Hepatocyte (in vitro differentiated cells): ENCODE measurements around the gene HS2ST1. TPM values are rescaled to one million over a fixed set of nuclear protein-coding genes. Genes with fewer than 3 reads are reported as not detected.

Experiments used
- DNase-seq: peaks from one replicate; pipeline ENCODE4 v3.0.0-alpha.2; 2016; ENCODE audit warnings: low spot score
- H2AFZ ChIP-seq: fragments of 200-600 bp; sonication (generic); 2 replicates; pipeline ENCODE4 v1.6.0; 2016; ENCODE audit warnings: antibody characterized with exemption, mild to moderate bottlenecking
- H3K27ac ChIP-seq: fragments of 200-600 bp; sonication (generic); 2 replicates; pipeline ENCODE4 v1.5.1; 2016; ENCODE audit warnings: mild to moderate bottlenecking
- H3K27me3 ChIP-seq: fragments of 200-600 bp; sonication (generic); 2 replicates; pipeline ENCODE4 v1.6.1; 2016
- H3K36me3 ChIP-seq: fragments of 200-600 bp; sonication (generic); replicated peaks from 2 replicates; pipeline ENCODE4 v1.5.1; 2016; ENCODE audit warnings: low read depth; ENCODE audit not compliant: insufficient read depth
- H3K4me1 ChIP-seq: fragments of 200-600 bp; sonication (generic); 2 replicates; pipeline ENCODE4 v1.5.1; 2016; ENCODE audit warnings: mild to moderate bottlenecking, moderate library complexity; ENCODE audit not compliant: insufficient read depth
- H3K4me2 ChIP-seq: fragments of 200-600 bp; sonication (generic); 2 replicates; pipeline ENCODE4 v1.6.0; 2016
- H3K4me3 ChIP-seq: fragments of 200-600 bp; sonication (generic); 2 replicates; pipeline ENCODE4 v1.5.1; 2016; ENCODE audit warnings: mild to moderate bottlenecking
- H3K79me2 ChIP-seq: fragments of 200-600 bp; sonication (generic); 2 replicates; pipeline ENCODE4 v1.6.0; 2017; ENCODE audit warnings: mild to moderate bottlenecking
- H3K9me2 ChIP-seq: fragments of 200-600 bp; sonication (generic); replicated peaks from 2 replicates; pipeline ENCODE4 v1.6.0; 2017; ENCODE audit warnings: mild to moderate bottlenecking; ENCODE audit not compliant: insufficient read depth
- H3K9me3 ChIP-seq: fragments of 200-600 bp; sonication (generic); 2 replicates; pipeline ENCODE4 v1.5.1; 2016; ENCODE audit warnings: low read depth, mild to moderate bottlenecking
- H4K20me1 ChIP-seq: fragments of 200-600 bp; sonication (generic); 2 replicates; pipeline ENCODE4 v1.6.0; 2016; ENCODE audit warnings: mild to moderate bottlenecking; ENCODE audit not compliant: insufficient read depth, poor library complexity, severe bottlenecking
- CTCF ChIP-seq: fragments of 200-600 bp; sonication (generic); IDR thresholded peaks from 2 replicates; pipeline ENCODE4 v1.5.1; 2016; ENCODE audit warnings: antibody characterized with exemption, mild to moderate bottlenecking; ENCODE audit not compliant: poor library complexity
- EZH2 ChIP-seq: fragments of 200-600 bp; sonication (generic); IDR thresholded peaks from 2 replicates; pipeline ENCODE4 v1.6.1; 2016; ENCODE audit warnings: antibody characterized with exemption, mild to moderate bottlenecking, borderline replicate concordance
- EZH2phosphoT487 ChIP-seq: fragments of 200-600 bp; sonication (generic); IDR thresholded peaks from one replicate; pipeline ENCODE4 v1.6.1; 2018; ENCODE audit warnings: antibody characterized with exemption, mild to moderate bottlenecking, low read depth, moderate library complexity; ENCODE audit not compliant: unreplicated experiment, severe bottlenecking
- WGBS: methylation state at CpG from one replicate; pipeline ENCODE4 v1.1.6; 2016; ENCODE audit warnings: low lambda C conversion rate; ENCODE audit errors: missing lambda C conversion rate; 5-methylcytosine and 5-hydroxymethylcytosine counted together
- polyA plus RNA-seq: library from polyadenylated mRNA; unstranded; fragments of >200 nt; fragmentation: Nextera tagmentation; extraction: Ambion mirVana; gene quantifications from 2 replicates; pipeline ENCODE4 v1.2.1, GENCODE V29; 2016
- total RNA-seq: library from RNA; depleted of rRNA; stranded (reverse); fragments of >200 nt; gene quantifications from 2 replicates; pipeline ENCODE4 v1.2.3, GENCODE V29; 2014

HS2ST1 gene
- total and polyA plus RNA-seq, 2 experiments from 2014 or later = 19.1 to 42.3 TPM

DNA sequence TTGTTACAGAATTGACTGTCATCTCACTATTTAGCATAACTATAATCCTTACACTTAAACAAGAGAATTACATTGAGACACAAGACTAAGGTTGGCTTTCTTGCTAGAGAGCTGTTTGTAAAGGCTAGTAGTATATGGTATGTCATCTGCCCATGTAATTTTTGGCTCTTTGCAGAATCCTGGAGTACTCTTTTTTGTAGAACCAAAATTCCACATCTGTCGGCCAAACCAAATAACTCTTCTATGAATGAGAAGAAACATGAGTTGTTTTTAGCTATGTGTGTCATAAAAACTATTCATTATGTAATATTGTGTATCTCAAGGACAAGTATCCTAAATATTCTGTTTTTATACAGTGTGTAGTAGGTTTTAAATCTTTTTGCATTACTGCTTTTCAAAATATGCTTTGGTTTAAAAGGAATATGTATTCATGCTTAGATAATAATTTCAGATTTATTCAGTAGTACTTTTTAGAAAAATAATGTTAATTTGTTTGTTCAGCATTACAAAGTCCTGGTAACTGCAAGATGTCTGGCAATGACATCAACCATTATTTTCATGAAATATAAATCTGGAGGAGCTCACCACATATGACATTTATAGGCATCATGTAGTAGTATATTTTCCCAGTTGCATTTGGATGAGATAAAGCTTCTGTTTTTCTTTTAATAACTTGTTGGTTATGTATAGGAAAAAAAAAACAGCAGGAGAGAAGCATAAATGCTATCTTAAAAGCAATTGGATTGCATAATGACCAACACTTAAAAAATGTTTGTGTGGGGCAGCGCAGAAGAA is 159.8 kb downstream of the HS2ST1 start:
- H3K9me3 ChIP-seq = no peaks in the 10 kb centered on the region
- no peaks in the 10 kb centered on the region for H3K27me3 ChIP-seq
- no peaks in the 10 kb centered on the region for H4K20me1 ChIP-seq
- no peak overlapping the region for H2AFZ ChIP-seq
- H3K4me2 ChIP-seq = no peak overlapping the region
- no peak overlapping the region for H3K4me3 ChIP-seq
- H3K79me2 ChIP-seq = peaks cover 18% of the 10 kb centered on the region
- H3K27ac ChIP-seq = no peak overlapping the region
- WGBS = 92% methylated on average over 2 of the region's 2 CpGs
- no peak for TF ChIP-seq EZH2phosphoT487
- TF ChIP-seq CTCF = no peak
- TF ChIP-seq EZH2 = no peak
- DNase-seq = no peak
- H3K9me2 ChIP-seq = no peaks in the 10 kb centered on the region
- H3K36me3 ChIP-seq = no peaks in the 10 kb centered on the region
- H3K4me1 ChIP-seq = no peaks in the 10 kb centered on the region

DNA sequence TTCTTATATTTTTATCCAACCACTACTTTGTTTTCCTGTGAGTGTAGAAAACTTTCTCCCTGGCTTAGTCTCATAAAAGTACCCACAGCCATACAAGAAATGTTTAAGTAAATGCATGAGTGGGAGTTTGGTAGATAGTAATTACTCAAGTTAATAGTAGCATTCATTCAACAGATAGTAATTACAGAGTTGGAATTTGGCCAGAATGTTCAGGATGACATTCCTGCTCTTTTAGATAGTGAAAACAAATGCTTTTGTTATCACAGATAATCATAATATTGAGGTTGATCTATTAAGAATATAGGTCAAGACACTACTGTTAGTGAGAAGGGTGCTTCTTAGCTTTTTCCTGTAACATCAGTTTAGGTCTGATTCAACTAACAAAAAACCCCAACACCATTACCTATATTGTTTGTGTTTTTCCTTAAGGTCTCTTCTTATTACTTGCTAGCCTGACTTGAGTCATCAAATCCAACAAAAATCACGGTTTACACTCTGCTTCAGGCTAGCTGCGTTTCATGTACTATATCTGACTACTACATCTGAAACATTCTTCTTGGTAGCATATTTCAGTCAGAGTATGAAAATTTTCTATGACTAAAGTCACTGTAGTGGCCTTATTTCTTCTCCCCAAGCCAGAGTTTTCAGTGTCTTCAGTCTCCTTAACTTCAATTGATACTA is 163.7 kb downstream of the HS2ST1 start:
- H2AFZ ChIP-seq = no peak overlapping the region
- no peaks in the 10 kb centered on the region for H3K9me3 ChIP-seq
- peaks cover 3% of the 10 kb centered on the region for H3K79me2 ChIP-seq
- no peaks in the 10 kb centered on the region for H3K27me3 ChIP-seq
- no peak for DNase-seq
- no peaks in the 10 kb centered on the region for H3K9me2 ChIP-seq
- no peaks in the 10 kb centered on the region for H3K4me1 ChIP-seq
- H3K4me3 ChIP-seq = no peak overlapping the region
- H3K36me3 ChIP-seq = no peaks in the 10 kb centered on the region
- 87% methylated on average over 2 of the region's 2 CpGs for WGBS
- TF ChIP-seq EZH2phosphoT487 (no peak), CTCF (no peak), EZH2 (no peak)
- no peak overlapping the region for H3K4me2 ChIP-seq
- no peaks in the 10 kb centered on the region for H4K20me1 ChIP-seq
- no peak overlapping the region for H3K27ac ChIP-seq

GRCh38 chr1:87084244-87084836 is 169.9 kb downstream of the HS2ST1 start:
- H3K79me2 ChIP-seq = no peaks in the 10 kb centered on the region
- WGBS = 65% methylated on average over 3 of the region's 3 CpGs
- no peaks in the 10 kb centered on the region for H3K4me1 ChIP-seq
- H3K27ac ChIP-seq = no peak overlapping the region
- no peaks in the 10 kb centered on the region for H3K36me3 ChIP-seq
- H3K4me2 ChIP-seq = no peak overlapping the region
- H3K9me2 ChIP-seq = no peaks in the 10 kb centered on the region
- no peaks in the 10 kb centered on the region for H3K9me3 ChIP-seq
- no peak overlapping the region for H2AFZ ChIP-seq
- TF ChIP-seq CTCF (peak; percentile 65), EZH2 (no peak)
- H3K4me3 ChIP-seq = no peak overlapping the region
- no peaks in the 10 kb centered on the region for H3K27me3 ChIP-seq
- DNase-seq = peak; percentile 47
- H4K20me1 ChIP-seq = no peaks in the 10 kb centered on the region
